Liver (tissue), 9 donors: ENCODE measurements around the gene TRAK1. TPM values are rescaled to one million over a fixed set of nuclear protein-coding genes. Genes with fewer than 3 reads are reported as not detected.

Source experiments
- DNase-seq: peaks from one replicate; pipeline ENCODE4 v3.0.0-alpha.2; 2017; ENCODE audit warnings: low spot score
- H3K27ac ChIP-seq, 2 donors: one replicate each; pipeline ENCODE4 v1.7.0; 2013; ENCODE audit warnings: inconsistent platforms in 2 of 2, low read length in 2 of 2, control low read depth in 1 of 2, low read depth in 1 of 2, mild to moderate bottlenecking in 1 of 2
- H3K27me3 ChIP-seq, 4 donors: one replicate each; pipeline versions ENCODE4 v1.6.1 to v1.7.0; 2013; ENCODE audit warnings: low read length in 3 of 4, inconsistent platforms in 1 of 4, mild to moderate bottlenecking in 1 of 4, moderate library complexity in 1 of 4; ENCODE audit not compliant: control insufficient read depth in 4 of 4, insufficient read depth in 4 of 4
- H3K36me3 ChIP-seq, 4 donors: one replicate each; pipeline versions ENCODE4 v1.6.1 to v1.7.0; 2013; ENCODE audit warnings: low read length in 3 of 4, mild to moderate bottlenecking in 3 of 4, low read depth in 1 of 4, moderate library complexity in 1 of 4; ENCODE audit not compliant: control insufficient read depth in 4 of 4, insufficient read depth in 3 of 4
- H3K4me1 ChIP-seq, 4 donors: one replicate each; pipeline versions ENCODE4 v1.6.1 to v1.7.0; 2013; ENCODE audit warnings: low read length in 3 of 4, mild to moderate bottlenecking in 3 of 4, moderate library complexity in 1 of 4; ENCODE audit not compliant: control insufficient read depth in 4 of 4, insufficient read depth in 4 of 4
- H3K4me3 ChIP-seq, 3 donors: one replicate each; pipeline versions ENCODE4 v1.6.1 to v1.7.0; 2013; ENCODE audit warnings: low read length in 3 of 3, control low read depth in 1 of 3, low read depth in 1 of 3, mild to moderate bottlenecking in 1 of 3
- H3K9ac ChIP-seq, 2 donors: one replicate each; pipeline ENCODE4 v1.7.0; 2013; ENCODE audit warnings: low read length in 2 of 2, mild to moderate bottlenecking in 2 of 2, moderate library complexity in 2 of 2, control low read depth in 1 of 2, low read depth in 1 of 2
- H3K9me3 ChIP-seq, 4 donors: one replicate each; pipeline versions ENCODE4 v1.6.1 to v1.7.0; 2013; ENCODE audit warnings: low read length in 3 of 4; ENCODE audit not compliant: control insufficient read depth in 4 of 4
- EGR1 ChIP-seq, 2 donors: IDR thresholded peaks; 2 replicates each; pipeline ENCODE4 v1.6.1; 2016 to 2018; ENCODE audit warnings: antibody characterized with exemption in 2 of 2, low read depth in 2 of 2
- FOXA1 ChIP-seq: IDR thresholded peaks from 2 replicates; pipeline ENCODE4 v1.6.1; 2016; ENCODE audit warnings: antibody characterized with exemption
- FOXA2 ChIP-seq: IDR thresholded peaks from 2 replicates; pipeline ENCODE4 v1.6.1; 2016; ENCODE audit warnings: antibody characterized with exemption
- HNF4A ChIP-seq, 2 donors: conservative IDR thresholded peaks; 2 replicates each; pipeline ENCODE4 v1.6.1; 2016; ENCODE audit warnings: antibody characterized with exemption in 2 of 2, mild to moderate bottlenecking in 2 of 2
- HNF4G ChIP-seq: IDR thresholded peaks from 2 replicates; pipeline ENCODE4 v1.6.1; 2016; ENCODE audit warnings: antibody characterized with exemption
- JUND ChIP-seq, 2 donors: IDR thresholded peaks; 2 replicates each; pipeline ENCODE4 v1.6.1; 2016; ENCODE audit warnings: antibody characterized with exemption in 2 of 2
- NR2F2 ChIP-seq: IDR thresholded peaks from 2 replicates; pipeline ENCODE4 v1.6.1; 2016; ENCODE audit warnings: antibody characterized with exemption
- RAD21 ChIP-seq, 2 donors: IDR thresholded peaks; 2 replicates each; pipeline ENCODE4 v1.6.1; 2016; ENCODE audit warnings: antibody characterized with exemption in 2 of 2, mild to moderate bottlenecking in 2 of 2
- RXRA ChIP-seq, 2 donors: IDR thresholded peaks; 2 replicates each; pipeline ENCODE4 v1.6.1; 2017 to 2018; ENCODE audit warnings: antibody characterized with exemption in 2 of 2, mild to moderate bottlenecking in 1 of 2
- SP1 ChIP-seq: IDR thresholded peaks from 2 replicates; pipeline ENCODE4 v1.6.1; 2018; ENCODE audit warnings: antibody characterized with exemption, mild to moderate bottlenecking
- TAF1 ChIP-seq: conservative IDR thresholded peaks from 2 replicates; pipeline ENCODE4 v1.6.1; 2016; ENCODE audit warnings: antibody characterized with exemption, mild to moderate bottlenecking
- YY1 ChIP-seq: IDR thresholded peaks from 2 replicates; pipeline ENCODE4 v1.6.1; 2016; ENCODE audit warnings: antibody characterized with exemption, mild to moderate bottlenecking
- WGBS: extraction: QIAGEN DNeasy Blood & Tissue Kit; methylation state at CpG from one replicate; pipeline ENCODE4 v1.1.7; 2013; 5-methylcytosine and 5-hydroxymethylcytosine counted together
- polyA plus RNA-seq, 2 donors: library from polyadenylated mRNA; stranded (reverse) in 1 of 2; unstranded in 1 of 2; fragments of 200-250 nt in 1 of 2; fragments of >200 nt in 1 of 2; fragmentation: Nextera tagmentation in 1 of 2; extraction: Ambion mirVana in 1 of 2; gene quantifications; one replicate each; pipeline versions ENCODE4 v1.2.1 to v1.2.3, GENCODE V29; 2013 to 2015
- total RNA-seq, 2 donors: library from RNA; depleted of rRNA; stranded (reverse); fragments of >200 nt; gene quantifications; one replicate each; pipeline ENCODE4 v1.2.3, GENCODE V29; 2014
- TF ChIP-seq, protein P1 (sequence below): IDR thresholded peaks from 2 replicates; pipeline ENCODE4 v1.6.1; 2016; ENCODE audit warnings: antibody characterized with exemption
- TF ChIP-seq, protein P2 (sequence below): IDR thresholded peaks from 2 replicates; pipeline ENCODE4 v1.6.1; 2016; ENCODE audit warnings: antibody characterized with exemption, mild to moderate bottlenecking
- TF ChIP-seq, protein P3 (sequence below): fragments of 150-350 bp; IDR thresholded peaks from 2 replicates; pipeline ENCODE4 v1.5.1; 2017; ENCODE audit warnings: improper control_type of control experiment, low read depth, low read length; ENCODE audit not compliant: missing input control
- TF ChIP-seq, protein P4 (sequence below): IDR thresholded peaks from 2 replicates; pipeline ENCODE4 v1.6.1; 2016; ENCODE audit warnings: antibody characterized with exemption
- donor health status: healthy.
- donor health status: healthy.
- donor health status: healthy.
- donor health status: healthy.
- donor health status: healthy.

TRAK1 gene
- total and polyA plus RNA-seq, 4 donors = 3.4 to 21.7 (median 8.6) TPM

DNA sequence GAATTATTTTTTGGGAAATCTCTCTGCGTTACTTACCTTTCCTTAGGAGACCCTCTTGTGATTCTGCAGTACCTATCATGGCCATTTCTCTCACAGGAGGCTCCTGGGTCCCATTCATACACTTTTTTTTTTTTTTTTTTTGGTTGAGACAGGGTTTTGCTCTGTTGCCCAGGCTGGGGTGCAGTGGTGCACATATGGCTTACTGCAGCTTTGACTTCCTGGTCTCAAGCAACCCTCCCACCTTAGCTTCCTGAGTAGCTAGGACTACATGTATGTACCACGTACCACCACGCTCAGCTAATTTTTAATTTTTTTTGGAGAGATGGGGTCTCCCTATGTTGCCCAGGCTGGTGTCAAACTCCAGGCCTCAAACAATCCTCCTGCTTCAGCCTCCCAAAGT lies 36.1 kb downstream of the TRAK1 start:
- H3K9ac ChIP-seq = no peak overlapping the region
- H3K4me3 ChIP-seq = no peak overlapping the region
- 96% methylated on average over 3 of the region's 3 CpGs for WGBS
- no peak overlapping the region for H3K27ac ChIP-seq
- no peaks in the 10 kb centered on the region for H3K9me3 ChIP-seq
- TF ChIP-seq RXRA (IDR thresholded peaks at IDR 0.05) = no peak
- TF ChIP-seq EGR1 (IDR thresholded peaks at IDR 0.05; ENCODE audit: low read depth in 2 of 2) = no peak
- TF ChIP-seq, protein P1, sequence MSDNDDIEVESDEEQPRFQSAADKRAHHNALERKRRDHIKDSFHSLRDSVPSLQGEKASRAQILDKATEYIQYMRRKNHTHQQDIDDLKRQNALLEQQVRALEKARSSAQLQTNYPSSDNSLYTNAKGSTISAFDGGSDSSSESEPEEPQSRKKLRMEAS = no peak
- TF ChIP-seq, protein P2, sequence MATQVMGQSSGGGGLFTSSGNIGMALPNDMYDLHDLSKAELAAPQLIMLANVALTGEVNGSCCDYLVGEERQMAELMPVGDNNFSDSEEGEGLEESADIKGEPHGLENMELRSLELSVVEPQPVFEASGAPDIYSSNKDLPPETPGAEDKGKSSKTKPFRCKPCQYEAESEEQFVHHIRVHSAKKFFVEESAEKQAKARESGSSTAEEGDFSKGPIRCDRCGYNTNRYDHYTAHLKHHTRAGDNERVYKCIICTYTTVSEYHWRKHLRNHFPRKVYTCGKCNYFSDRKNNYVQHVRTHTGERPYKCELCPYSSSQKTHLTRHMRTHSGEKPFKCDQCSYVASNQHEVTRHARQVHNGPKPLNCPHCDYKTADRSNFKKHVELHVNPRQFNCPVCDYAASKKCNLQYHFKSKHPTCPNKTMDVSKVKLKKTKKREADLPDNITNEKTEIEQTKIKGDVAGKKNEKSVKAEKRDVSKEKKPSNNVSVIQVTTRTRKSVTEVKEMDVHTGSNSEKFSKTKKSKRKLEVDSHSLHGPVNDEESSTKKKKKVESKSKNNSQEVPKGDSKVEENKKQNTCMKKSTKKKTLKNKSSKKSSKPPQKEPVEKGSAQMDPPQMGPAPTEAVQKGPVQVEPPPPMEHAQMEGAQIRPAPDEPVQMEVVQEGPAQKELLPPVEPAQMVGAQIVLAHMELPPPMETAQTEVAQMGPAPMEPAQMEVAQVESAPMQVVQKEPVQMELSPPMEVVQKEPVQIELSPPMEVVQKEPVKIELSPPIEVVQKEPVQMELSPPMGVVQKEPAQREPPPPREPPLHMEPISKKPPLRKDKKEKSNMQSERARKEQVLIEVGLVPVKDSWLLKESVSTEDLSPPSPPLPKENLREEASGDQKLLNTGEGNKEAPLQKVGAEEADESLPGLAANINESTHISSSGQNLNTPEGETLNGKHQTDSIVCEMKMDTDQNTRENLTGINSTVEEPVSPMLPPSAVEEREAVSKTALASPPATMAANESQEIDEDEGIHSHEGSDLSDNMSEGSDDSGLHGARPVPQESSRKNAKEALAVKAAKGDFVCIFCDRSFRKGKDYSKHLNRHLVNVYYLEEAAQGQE = no peak
- no peak for TF ChIP-seq FOXA2
- TF ChIP-seq, protein P3, sequence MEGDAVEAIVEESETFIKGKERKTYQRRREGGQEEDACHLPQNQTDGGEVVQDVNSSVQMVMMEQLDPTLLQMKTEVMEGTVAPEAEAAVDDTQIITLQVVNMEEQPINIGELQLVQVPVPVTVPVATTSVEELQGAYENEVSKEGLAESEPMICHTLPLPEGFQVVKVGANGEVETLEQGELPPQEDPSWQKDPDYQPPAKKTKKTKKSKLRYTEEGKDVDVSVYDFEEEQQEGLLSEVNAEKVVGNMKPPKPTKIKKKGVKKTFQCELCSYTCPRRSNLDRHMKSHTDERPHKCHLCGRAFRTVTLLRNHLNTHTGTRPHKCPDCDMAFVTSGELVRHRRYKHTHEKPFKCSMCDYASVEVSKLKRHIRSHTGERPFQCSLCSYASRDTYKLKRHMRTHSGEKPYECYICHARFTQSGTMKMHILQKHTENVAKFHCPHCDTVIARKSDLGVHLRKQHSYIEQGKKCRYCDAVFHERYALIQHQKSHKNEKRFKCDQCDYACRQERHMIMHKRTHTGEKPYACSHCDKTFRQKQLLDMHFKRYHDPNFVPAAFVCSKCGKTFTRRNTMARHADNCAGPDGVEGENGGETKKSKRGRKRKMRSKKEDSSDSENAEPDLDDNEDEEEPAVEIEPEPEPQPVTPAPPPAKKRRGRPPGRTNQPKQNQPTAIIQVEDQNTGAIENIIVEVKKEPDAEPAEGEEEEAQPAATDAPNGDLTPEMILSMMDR = no peak
- no peak for TF ChIP-seq NR2F2
- peaks cover 0 to 11% (median 4%) of the 10 kb centered on the region in 4 donors for H3K36me3 ChIP-seq
- no peak for DNase-seq
- H3K27me3 ChIP-seq = no peaks in the 10 kb centered on the region
- H3K4me1 ChIP-seq = peaks cover 8 to 30% (median 15%) of the 10 kb centered on the region in 4 donors

DNA sequence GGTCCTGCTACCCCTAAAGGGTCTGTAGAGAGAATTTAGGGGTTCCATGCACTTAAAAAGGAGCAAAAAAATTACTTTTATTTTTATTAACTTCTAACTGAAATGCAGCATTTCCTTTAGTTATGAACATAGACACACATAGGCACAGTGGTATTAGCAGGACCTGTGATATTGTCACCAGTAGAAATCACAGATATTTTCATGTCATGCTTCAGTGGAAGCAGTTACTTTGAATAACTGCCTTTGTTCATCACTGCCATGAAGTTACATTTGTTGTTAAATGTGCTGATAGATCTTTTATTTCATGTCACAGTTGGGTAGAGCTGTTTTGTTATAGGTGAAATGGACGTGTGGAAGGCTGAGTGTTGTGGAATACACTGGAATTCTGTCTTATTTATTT lies 37.4 kb downstream of the TRAK1 start:
- H3K27ac ChIP-seq = no peak overlapping the region
- H3K36me3 ChIP-seq = peaks cover 0 to 11% (median 4%) of the 10 kb centered on the region in 4 donors
- WGBS = 53% methylated on average over 1 of the region's 1 CpG
- no peaks in the 10 kb centered on the region for H3K9me3 ChIP-seq
- no peak for TF ChIP-seq FOXA1
- TF ChIP-seq RAD21 (IDR thresholded peaks at IDR 0.05) = no peak
- no peak for TF ChIP-seq RXRA (IDR thresholded peaks at IDR 0.05)
- TF ChIP-seq, protein P2 = no peak
- no peak for TF ChIP-seq JUND (IDR thresholded peaks at IDR 0.05)
- TF ChIP-seq, protein P4, sequence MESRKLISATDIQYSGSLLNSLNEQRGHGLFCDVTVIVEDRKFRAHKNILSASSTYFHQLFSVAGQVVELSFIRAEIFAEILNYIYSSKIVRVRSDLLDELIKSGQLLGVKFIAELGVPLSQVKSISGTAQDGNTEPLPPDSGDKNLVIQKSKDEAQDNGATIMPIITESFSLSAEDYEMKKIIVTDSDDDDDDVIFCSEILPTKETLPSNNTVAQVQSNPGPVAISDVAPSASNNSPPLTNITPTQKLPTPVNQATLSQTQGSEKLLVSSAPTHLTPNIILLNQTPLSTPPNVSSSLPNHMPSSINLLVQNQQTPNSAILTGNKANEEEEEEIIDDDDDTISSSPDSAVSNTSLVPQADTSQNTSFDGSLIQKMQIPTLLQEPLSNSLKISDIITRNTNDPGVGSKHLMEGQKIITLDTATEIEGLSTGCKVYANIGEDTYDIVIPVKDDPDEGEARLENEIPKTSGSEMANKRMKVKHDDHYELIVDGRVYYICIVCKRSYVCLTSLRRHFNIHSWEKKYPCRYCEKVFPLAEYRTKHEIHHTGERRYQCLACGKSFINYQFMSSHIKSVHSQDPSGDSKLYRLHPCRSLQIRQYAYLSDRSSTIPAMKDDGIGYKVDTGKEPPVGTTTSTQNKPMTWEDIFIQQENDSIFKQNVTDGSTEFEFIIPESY = no peak
- no peak for TF ChIP-seq TAF1
- no peak for TF ChIP-seq EGR1 (IDR thresholded peaks at IDR 0.05; ENCODE audit: low read depth in 2 of 2)
- TF ChIP-seq YY1 = no peak
- TF ChIP-seq, protein P1 = no peak
- no peak for TF ChIP-seq HNF4A (conservative IDR thresholded peaks at IDR 0.05)
- TF ChIP-seq HNF4G = no peak
- TF ChIP-seq SP1 = no peak
- H3K4me1 ChIP-seq = peaks cover 8 to 30% (median 15%) of the 10 kb centered on the region in 4 donors
- no peaks in the 10 kb centered on the region for H3K27me3 ChIP-seq
- DNase-seq = no peak
- no peak overlapping the region for H3K4me3 ChIP-seq
- no peak overlapping the region for H3K9ac ChIP-seq
